Sigmoid colon (tissue), 7 donors: ENCODE data around the gene ENPP1. TPM values are rescaled to one million over a fixed set of nuclear protein-coding genes. Genes with fewer than 3 reads are reported as not detected.

Source experiments
- DNase-seq: peaks from one replicate; pipeline ENCODE4 v3.0.0-alpha.2; 2019
- H3K27ac ChIP-seq, 4 donors: fragments of 200-600 bp; sonication (generic); one replicate each; pipeline ENCODE4 v1.5.1; 2016 to 2019; ENCODE audit warnings: mild to moderate bottlenecking in 1 of 4
- H3K27me3 ChIP-seq, 3 donors: fragments of 200-600 bp; sonication (generic); one replicate each; pipeline ENCODE4 v1.5.1; 2019; ENCODE audit warnings: mild to moderate bottlenecking in 1 of 3
- H3K36me3 ChIP-seq, 4 donors: fragments of 200-600 bp; sonication (generic); one replicate each; pipeline ENCODE4 v1.5.1; 2016 to 2019
- H3K4me1 ChIP-seq, 4 donors: fragments of 200-600 bp; sonication (generic); one replicate each; pipeline ENCODE4 v1.5.1; 2017 to 2019
- H3K4me3 ChIP-seq, 4 donors: fragments of 200-600 bp; sonication (generic); one replicate each; pipeline ENCODE4 v1.5.1; 2017 to 2019; ENCODE audit warnings: mild to moderate bottlenecking in 2 of 4, moderate library complexity in 1 of 4
- H3K9me3 ChIP-seq, 4 donors: fragments of 200-600 bp in 3 of 4; sonication (generic) in 3 of 4; one replicate each; pipeline versions ENCODE4 v1.5.1 to v1.6.1; 2013 to 2019
- CTCF ChIP-seq, 4 experiments: fragments of 450-650 bp in 3 of 4; fragments of 200-600 bp in 1 of 4; IDR thresholded peaks; one replicate each; pipeline ENCODE4 v1.5.1; 2016 to 2019; ENCODE audit warnings: antibody characterized with exemption in 4 of 4, mild to moderate bottlenecking in 3 of 4, moderate library complexity in 2 of 4
- EP300 ChIP-seq, 4 donors: sonication (generic); formaldehyde crosslinking; IDR thresholded peaks; one replicate each; pipeline ENCODE4 v1.6.1; 2017; ENCODE audit warnings: antibody characterized with exemption in 4 of 4
- POLR2A ChIP-seq, 2 donors: fragments of 450-650 bp; IDR thresholded peaks; one replicate each; pipeline ENCODE4 v1.6.1; 2016; ENCODE audit warnings: antibody characterized with exemption in 2 of 2, mild to moderate bottlenecking in 2 of 2, moderate library complexity in 2 of 2
- POLR2AphosphoS5 ChIP-seq, 4 donors: sonication (generic); formaldehyde crosslinking; IDR thresholded peaks; one replicate each; pipeline ENCODE4 v1.6.1; 2017; ENCODE audit warnings: antibody characterized with exemption in 4 of 4
- WGBS, 2 donors: extraction: QIAGEN DNeasy Blood & Tissue Kit; methylation state at CpG; one replicate each; pipeline ENCODE4 v1.1.7; 2013; 5-methylcytosine and 5-hydroxymethylcytosine counted together
- intact Hi-C: fragments of 100-400 bp; cut with DNase I; formaldehyde crosslinking; loops from one replicate; pipeline ENCODE4 v1.15.1; 2023
- polyA plus RNA-seq, 3 donors: library from polyadenylated mRNA; stranded (reverse); fragments of 200-250 nt; gene quantifications; one replicate each; pipeline ENCODE4 v1.2.3, GENCODE V29; 2013
- total RNA-seq, 4 donors: library from RNA; depleted of rRNA; stranded (reverse); fragments of >200 nt; gene quantifications; one replicate each; pipeline ENCODE4 v1.1.0, GENCODE V29; 2016
- donor health status: healthy with polysubstance abuse.
- donor health status: Bipolar disorder and iron deficiency.
- donor health status: healthy.

The ENPP1 gene
- total and polyA plus RNA-seq, 7 donors, result 1.2 to 7.2 (median 3.6) TPM

- H3K4me3 ChIP-seq, result no peak overlapping the region
- no peak overlapping the region for H3K27ac ChIP-seq
- H3K27me3 ChIP-seq, result no peaks in the 10 kb centered on the region
- H3K9me3 ChIP-seq, result no peaks in the 10 kb centered on the region
- no peaks in the 10 kb centered on the region for H3K36me3 ChIP-seq
- intact Hi-C loops, result no loop called here
- H3K4me1 ChIP-seq, result no peaks in the 10 kb centered on the region
- WGBS, 2 donors, result 77 to 88% methylated on average over 2 of the region's 2 CpGs
- no peak for TF ChIP-seq CTCF (IDR thresholded peaks at IDR 0.05)
- no peak for TF ChIP-seq EP300 (IDR thresholded peaks at IDR 0.05)
- TF ChIP-seq POLR2AphosphoS5 (IDR thresholded peaks at IDR 0.05), result no peak
- TF ChIP-seq POLR2A (IDR thresholded peaks at IDR 0.05), result no peak
- no peak for DNase-seq
Measured at GRCh38 chr6:131828951-131829350, 21.1 kb downstream of the ENPP1 start.

GRCh38 chr6:131831392-131831791 is 23.6 kb downstream of the ENPP1 start:
- Histone ChIP-seq H3K27me3 (no peaks in the 10 kb centered on the region), H3K9me3 (no peaks in the 10 kb centered on the region), H3K36me3 (no peaks in the 10 kb centered on the region), H3K27ac (no peak overlapping the region), H3K4me1 (no peaks in the 10 kb centered on the region), H3K4me3 (no peak overlapping the region)
- 73 to 89% methylated on average over 4 of the region's 4 CpGs for WGBS, 2 donors
- intact Hi-C loops, result no loop called here
- no peak for DNase-seq
- no peak for TF ChIP-seq EP300 (IDR thresholded peaks at IDR 0.05)
- no peak for TF ChIP-seq CTCF (IDR thresholded peaks at IDR 0.05)
- TF ChIP-seq POLR2AphosphoS5 (IDR thresholded peaks at IDR 0.05), result no peak
- no peak for TF ChIP-seq POLR2A (IDR thresholded peaks at IDR 0.05)

GRCh38 chr6:131831886-131832285 is 24.1 kb downstream of the ENPP1 start:
- no peak for DNase-seq
- H3K9me3 ChIP-seq, result no peaks in the 10 kb centered on the region
- no peak overlapping the region for H3K27ac ChIP-seq
- intact Hi-C loops, result no loop called here
- no peaks in the 10 kb centered on the region for H3K27me3 ChIP-seq
- no peaks in the 10 kb centered on the region for H3K36me3 ChIP-seq
- no peak overlapping the region for H3K4me3 ChIP-seq
- WGBS, 2 donors, result 61 to 65% methylated on average over 1 of the region's 1 CpG
- no peaks in the 10 kb centered on the region for H3K4me1 ChIP-seq
- TF ChIP-seq POLR2A (IDR thresholded peaks at IDR 0.05), result no peak

- Histone ChIP-seq H3K36me3 (no peaks in the 10 kb centered on the region), H3K27me3 (no peaks in the 10 kb centered on the region), H3K27ac (no peak overlapping the region), H3K4me1 (no peaks in the 10 kb centered on the region), H3K4me3 (no peak overlapping the region), H3K9me3 (no peaks in the 10 kb centered on the region)
- no peak for DNase-seq
- intact Hi-C loops, result no loop called here
- TF ChIP-seq CTCF (IDR thresholded peaks at IDR 0.05) (no peak), POLR2A (IDR thresholded peaks at IDR 0.05) (no peak), POLR2AphosphoS5 (IDR thresholded peaks at IDR 0.05) (no peak)
- WGBS, 2 donors, result 92 to 94% methylated on average over 1 of the region's 1 CpG
Measured at GRCh38 chr6:131832363-131832762, 24.5 kb downstream of the ENPP1 start.

GRCh38 chr6:131838051-131838450 is 30.2 kb downstream of the ENPP1 start:
- Histone ChIP-seq H3K9me3 (no peaks in the 10 kb centered on the region), H3K4me1 (no peaks in the 10 kb centered on the region), H3K4me3 (no peak overlapping the region), H3K27me3 (no peaks in the 10 kb centered on the region), H3K36me3 (no peaks in the 10 kb centered on the region), H3K27ac (no peak overlapping the region)
- 85 to 92% methylated on average over 1 of the region's 1 CpG for WGBS, 2 donors
- intact Hi-C loops, result no loop called here
- TF ChIP-seq POLR2AphosphoS5 (IDR thresholded peaks at IDR 0.05), result no peak
- TF ChIP-seq POLR2A (IDR thresholded peaks at IDR 0.05), result no peak
- TF ChIP-seq EP300 (IDR thresholded peaks at IDR 0.05), result no peak
- no peak for TF ChIP-seq CTCF (IDR thresholded peaks at IDR 0.05)
- no peak for DNase-seq
